SH-SY5Y (cell line): ENCODE results near the gene ICOS.

Source experiments
- GATA2 ChIP-seq: IDR thresholded peaks from 2 replicates; pipeline ENCODE4 v1.6.1; 2011; ENCODE audit warnings: mild to moderate bottlenecking, low read depth, low read length
- GATA3 ChIP-seq: IDR thresholded peaks from 2 replicates; pipeline ENCODE4 v1.6.1; 2011; ENCODE audit warnings: low read depth, mild to moderate bottlenecking, low read length, moderate library complexity

DNA sequence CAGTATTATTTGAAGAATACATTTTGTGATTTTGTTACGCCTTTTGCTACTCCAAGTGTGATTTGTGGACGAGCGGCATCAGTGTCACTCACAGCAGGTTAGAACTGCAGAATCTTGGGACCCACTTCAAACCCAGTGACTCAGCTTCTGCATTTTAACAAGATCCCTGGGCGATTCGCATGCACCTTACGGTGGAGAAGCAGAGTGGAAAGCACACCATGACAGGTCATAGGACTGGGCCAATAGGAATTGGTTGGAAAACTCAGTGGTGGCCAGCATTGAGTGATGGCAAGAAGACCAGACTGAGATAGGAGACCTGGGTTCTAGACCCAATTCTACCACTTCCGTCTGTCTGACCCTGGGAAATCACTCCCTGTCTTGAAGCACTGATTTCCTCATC, 42.7 kb upstream of the ICOS start:
- no peak for TF ChIP-seq GATA2
- no peak for TF ChIP-seq GATA3
